ENCODE results near the gene FAAH. TPM values are rescaled to one million over a fixed set of nuclear protein-coding genes. Genes with fewer than 3 reads are reported as not detected.

Gene FAAH
- total RNA-seq, result 0.72 and 0.88 TPM in 2 replicates

GRCh38 chr1:46394108-46394871 lies at the start of gene FAAH:
TSS of gene FAAH (plus strand) at chr1:46394317. CDS start at chr1:46394349, 32 bp downstream.

Other genes starting within 250 kb of the FAAH start
- gene TSPAN1, start 219.2 kb upstream of the FAAH start, total RNA-seq, result 0.86 and 1.8 TPM in 2 replicates
- gene P3R3URF, start 217.8 kb upstream of the FAAH start, total RNA-seq, result not detected in 2 replicates
- 54.1 and 98.2 TPM in 2 replicates for gene POMGNT1, start 195.9 kb upstream of the FAAH start, total RNA-seq
- 0.22 and 1.4 TPM in 2 replicates for gene LURAP1, start 191.0 kb upstream of the FAAH start, total RNA-seq
- gene RAD54L, start 146.6 kb upstream of the FAAH start, total RNA-seq, result 0.22 and 9.3 TPM in 2 replicates
- 88.2 and 142 TPM in 2 replicates for gene LRRC41, start 90.7 kb upstream of the FAAH start, total RNA-seq
- 243 and 593 TPM in 2 replicates for gene UQCRH, start 90.6 kb upstream of the FAAH start, total RNA-seq
- gene NSUN4, start 53.5 kb upstream of the FAAH start, total RNA-seq, result 20.0 and 22.5 TPM in 2 replicates
- not detected in 2 replicates for gene DMBX1, start 95.5 kb downstream of the FAAH start, total RNA-seq
- gene KNCN, start 157.3 kb downstream of the FAAH start, total RNA-seq, result not detected in 2 replicates
- gene MKNK1, start 210.0 kb downstream of the FAAH start, total RNA-seq, result 19.2 and 21.4 TPM in 2 replicates
- 8.2 and 10.5 TPM in 2 replicates for gene MOB3C, start 222.5 kb downstream of the FAAH start, total RNA-seq